Mesothelial cell of epicardium (in vitro differentiated cells): ENCODE measurements around the gene COQ2. TPM values are rescaled to one million over a fixed set of nuclear protein-coding genes. Genes with fewer than 3 reads are reported as not detected.
"Not testable (repeated sequence)": the region's sequence is repeated elsewhere in the genome, so short reads cannot be mapped to it uniquely, and the experiment has no call there.

Experiments used
- DNase-seq, 2 experiments: peaks; one replicate each; pipeline ENCODE4 v3.0.0; 2021; ENCODE audit warnings: low spot score in 2 of 2; ENCODE audit not compliant: unreplicated experiment in 2 of 2
- H3K27ac Mint-ChIP-seq: 2 replicates; pipeline ENCODE4 v1.8.0; 2021; ENCODE audit warnings: mixed read lengths
- H3K27me3 Mint-ChIP-seq: 2 replicates; pipeline ENCODE4 v1.8.0; 2021; ENCODE audit warnings: low read depth, mixed read lengths
- H3K36me3 Mint-ChIP-seq: 2 replicates; pipeline ENCODE4 v1.8.0; 2021; ENCODE audit warnings: mixed read lengths
- H3K4me1 Mint-ChIP-seq: 2 replicates; pipeline ENCODE4 v1.8.0; 2021; ENCODE audit warnings: mixed read lengths
- H3K4me3 Mint-ChIP-seq: 2 replicates; pipeline ENCODE4 v1.8.0; 2021; ENCODE audit warnings: mild to moderate bottlenecking, moderate library complexity, mixed read lengths
- H3K9me3 Mint-ChIP-seq: 2 replicates; pipeline ENCODE4 v1.8.0; 2021; ENCODE audit warnings: mixed read lengths
- CTCF ChIP-seq: fragments of 200-600 bp; sonication (generic); IDR thresholded peaks from one replicate; pipeline ENCODE4 v1.5.0; 2021; ENCODE audit warnings: antibody characterized with exemption; ENCODE audit not compliant: unreplicated experiment
- total RNA-seq: library from RNA; stranded (reverse); gene quantifications from 3 replicates; pipeline ENCODE4 v1.2.1, GENCODE V29; 2021

COQ2 gene
- total RNA-seq, 1 donor from 2014 or later: 8.0 TPM

GRCh38 chr4:83285055-83285407 lies 433 bp upstream of the COQ2 start:
- Mint-ChIP-seq H3K36me3 (no peaks in the 10 kb centered on the region), H3K27me3 (no peaks in the 10 kb centered on the region), H3K4me1 (peaks cover 26% of the 10 kb centered on the region), H3K9me3 (peaks cover 9% of the 10 kb centered on the region), H3K4me3 (peak overlapping the region; percentile 91), H3K27ac (peak overlapping the region; percentile 97)
- TF ChIP-seq CTCF: no peak
- DNase-seq: no peak

- TF ChIP-seq CTCF: no peak
- no peak for DNase-seq
- peak overlapping the region; percentile 74 for H3K4me3 Mint-ChIP-seq
- no peaks in the 10 kb centered on the region for H3K36me3 Mint-ChIP-seq
- H3K27me3 Mint-ChIP-seq: no peaks in the 10 kb centered on the region
- H3K4me1 Mint-ChIP-seq: peaks cover 26% of the 10 kb centered on the region
- no peak overlapping the region for H3K27ac Mint-ChIP-seq
- H3K9me3 Mint-ChIP-seq: no peaks in the 10 kb centered on the region
These were observed 1.4 kb downstream of the COQ2 start for GRCh38 chr4:83283181-83283580.

GRCh38 chr4:83282049-83282535 lies 2.5 kb downstream of the COQ2 start:
- no peak for DNase-seq
- Mint-ChIP-seq H3K4me3 (no peak overlapping the region), H3K4me1 (peaks cover 26% of the 10 kb centered on the region), H3K27ac (no peak overlapping the region), H3K36me3 (peaks cover 3% of the 10 kb centered on the region), H3K9me3 (no peaks in the 10 kb centered on the region), H3K27me3 (no peaks in the 10 kb centered on the region)
- TF ChIP-seq CTCF: peak; percentile 58

- peaks cover 26% of the 10 kb centered on the region for H3K4me1 Mint-ChIP-seq
These were observed 3.3 kb downstream of the COQ2 start for GRCh38 chr4:83281307-83281706.

GRCh38 chr4:83276299-83277040 lies 8.1 kb downstream of the COQ2 start:
- peaks cover 3% of the 10 kb centered on the region for H3K4me1 Mint-ChIP-seq
- DNase-seq: no peak
- no peaks in the 10 kb centered on the region for H3K27me3 Mint-ChIP-seq
- no peak overlapping the region for H3K4me3 Mint-ChIP-seq
- no peak overlapping the region for H3K27ac Mint-ChIP-seq
- peaks cover 14% of the 10 kb centered on the region for H3K36me3 Mint-ChIP-seq
- no peaks in the 10 kb centered on the region for H3K9me3 Mint-ChIP-seq
- TF ChIP-seq CTCF: no peak

More at GRCh38 chr4:83281307-83281706, 3.3 kb downstream of the COQ2 start:
- Mint-ChIP-seq H3K9me3 (no peaks in the 10 kb centered on the region), H3K27me3 (no peaks in the 10 kb centered on the region), H3K27ac (no peak overlapping the region), H3K36me3 (peaks cover 5% of the 10 kb centered on the region), H3K4me3 (no peak overlapping the region)
- TF ChIP-seq CTCF: no peak
- DNase-seq: no peak

- not testable (repeated sequence) for H3K4me3 Mint-ChIP-seq, DNase-seq, H3K27me3 Mint-ChIP-seq, H3K9me3 Mint-ChIP-seq, H3K4me1 Mint-ChIP-seq, H3K27ac Mint-ChIP-seq
- peaks cover 14% of the 10 kb centered on the region for H3K36me3 Mint-ChIP-seq
These were observed 10.7 kb downstream of the COQ2 start for GRCh38 chr4:83273926-83274325.
